H1 (cell line): ENCODE measurements around the gene RNF208. TPM values are rescaled to one million over a fixed set of nuclear protein-coding genes. Genes with fewer than 3 reads are reported as not detected.
A peak's percentile ranks its signal among the peaks of the same experiment; 100 is the strongest.

Experiments
- CTCF ChIA-PET: fragments of 300-600 bp; sonication (Branson Sonifier 250); formaldehyde crosslinking; loops from one replicate; lab custom pipeline; 2021; ENCODE audit not compliant: partially characterized antibody; lab: Charles Lee
- POLR2A ChIA-PET: fragments of 300-600 bp; sonication (Branson Sonifier 250); formaldehyde crosslinking; loops from one replicate; lab custom pipeline; 2021; ENCODE audit warnings: inconsistent platforms; ENCODE audit not compliant: partially characterized antibody; lab: Charles Lee
- DNase-seq, 2 experiments: peaks; one replicate each; pipeline versions ENCODE4 v3.0.0 to v3.0.0-alpha.2; 2010 to 2022; ENCODE audit warnings: low spot score in 2 of 2, low read depth in 1 of 2, mixed read lengths in 1 of 2
- FAIRE-seq: peaks from 2 replicates; lab custom pipeline; 2011; peaks lifted over from hg19 to GRCh38; lab: Jason Lieb, UNC
- H2AFZ ChIP-seq: 2 replicates; pipeline ENCODE4 v1.8.1; 2012; ENCODE audit warnings: low read length, inconsistent platforms
- H2AK5ac ChIP-seq: 2 replicates; pipeline ENCODE4 v1.6.1; 2013; ENCODE audit warnings: low read depth, low read length
- H2BK120ac ChIP-seq: replicated peaks from 2 replicates; pipeline ENCODE3; 2013; ENCODE audit warnings: low read depth, low read length, inconsistent platforms
- H2BK12ac ChIP-seq: 2 replicates; pipeline ENCODE4 v1.6.1; 2013; ENCODE audit warnings: low read depth, low read length
- H2BK15ac ChIP-seq: 2 replicates; pipeline ENCODE4 v1.6.1; 2013; ENCODE audit warnings: low read length
- H2BK20ac ChIP-seq: 2 replicates; pipeline ENCODE4 v1.6.1; 2013; ENCODE audit warnings: low read length
- H2BK5ac ChIP-seq: 2 replicates; pipeline ENCODE4 v1.6.1; 2013; ENCODE audit warnings: low read depth, low read length
- H3K14ac ChIP-seq: 2 replicates; pipeline ENCODE4 v1.6.1; 2013; ENCODE audit warnings: inconsistent platforms; ENCODE audit not compliant: insufficient read length
- H3K18ac ChIP-seq: 2 replicates; pipeline ENCODE4 v1.6.1; 2013; ENCODE audit warnings: low read length; ENCODE audit errors: extremely low read depth
- H3K23ac ChIP-seq: 2 replicates; pipeline ENCODE4 v1.6.1; 2013; ENCODE audit warnings: inconsistent platforms; ENCODE audit not compliant: insufficient read length
- H3K23me2 ChIP-seq: 2 replicates; pipeline ENCODE4 v1.6.1; 2013; ENCODE audit warnings: low read depth, low read length
- H3K27ac ChIP-seq: 2 replicates; pipeline ENCODE4 v1.6.1; 2011; ENCODE audit warnings: low read depth, low read length, inconsistent platforms
- H3K27me3 ChIP-seq, 4 experiments: replicated peaks in 1 of 4; 1 replicate in 1 of 4; 2 replicates in 3 of 4; pipeline versions ENCODE4 v1.6.1 to v1.8.1; 2011 to 2013; ENCODE audit warnings: low read length in 3 of 4, mild to moderate bottlenecking in 3 of 4, inconsistent platforms in 2 of 4, mixed read lengths in 2 of 4, moderate library complexity in 1 of 4; ENCODE audit not compliant: control insufficient read depth in 3 of 4, insufficient read depth in 3 of 4; ENCODE audit errors: extremely low read depth in 1 of 4
- H3K36me3 ChIP-seq, 4 experiments: 2 replicates each; pipeline versions ENCODE4 v1.6.1 to v1.8.1; 2011 to 2013; ENCODE audit warnings: mild to moderate bottlenecking in 4 of 4, low read length in 3 of 4, moderate library complexity in 2 of 4, control low read depth in 1 of 4, inconsistent platforms in 1 of 4; ENCODE audit not compliant: insufficient read depth in 4 of 4, control insufficient read depth in 2 of 4
- H3K4ac ChIP-seq: replicated peaks from 2 replicates; pipeline ENCODE3; 2013; ENCODE audit warnings: low read length, low read depth, mixed read lengths, inconsistent platforms; ENCODE audit not compliant: insufficient read length
- H3K4me1 ChIP-seq, 4 experiments: replicated peaks in 1 of 4; 1 replicate in 1 of 4; 2 replicates in 3 of 4; pipeline versions ENCODE4 v1.6.1 to v1.8.1; 2011 to 2013; ENCODE audit warnings: low read length in 3 of 4, inconsistent platforms in 2 of 4, mixed read lengths in 1 of 4; ENCODE audit not compliant: insufficient read depth in 4 of 4, control insufficient read depth in 3 of 4
- H3K4me2 ChIP-seq, 2 experiments: 2 replicates each; pipeline versions ENCODE4 v1.6.1 to v1.8.1; 2011 to 2013; ENCODE audit warnings: low read depth in 2 of 2, low read length in 2 of 2, control low read depth in 1 of 2, inconsistent platforms in 1 of 2, mild to moderate bottlenecking in 1 of 2; ENCODE audit not compliant: insufficient read depth in 1 of 2
- H3K4me3 ChIP-seq, 4 experiments: fragments of 200-600, 300-600 bp in 1 of 4; sonication (generic), shearing (Covaris generic), sonication (Bioruptor Twin) in 1 of 4; 2 replicates each; pipeline versions ENCODE4 v1.5.1 to v1.8.1; 2011 to 2016; ENCODE audit warnings: low read length in 4 of 4, low read depth in 3 of 4, control low read depth in 2 of 4, inconsistent platforms in 2 of 4, mild to moderate bottlenecking in 2 of 4, mixed read lengths in 1 of 4, moderate library complexity in 1 of 4; ENCODE audit not compliant: insufficient read depth in 2 of 4; ENCODE audit errors: extremely low read depth in 1 of 4
- H3K56ac ChIP-seq: replicated peaks from 2 replicates; pipeline ENCODE3; 2013; ENCODE audit warnings: low read depth, mild to moderate bottlenecking, mixed read lengths, low read length, inconsistent platforms; ENCODE audit not compliant: insufficient read length
- H3K79me1 ChIP-seq: 2 replicates; pipeline ENCODE4 v1.6.1; 2013; ENCODE audit warnings: low read depth, low read length, control low read depth
- H3K79me2 ChIP-seq, 2 experiments: 2 replicates each; pipeline versions ENCODE4 v1.6.1 to v1.8.1; 2012 to 2013; ENCODE audit warnings: low read length in 2 of 2, mild to moderate bottlenecking in 2 of 2, inconsistent platforms in 1 of 2; ENCODE audit not compliant: insufficient read depth in 2 of 2, control insufficient read depth in 1 of 2
- H3K9ac ChIP-seq, 4 experiments: replicated peaks in 1 of 4; 1 replicate in 1 of 4; 2 replicates in 3 of 4; pipeline versions ENCODE4 v1.6.1 to v1.8.1; 2011 to 2013; ENCODE audit warnings: low read depth in 3 of 4, low read length in 3 of 4, control low read depth in 2 of 4, mild to moderate bottlenecking in 2 of 4, moderate library complexity in 2 of 4, inconsistent platforms in 1 of 4; ENCODE audit errors: extremely low read depth in 1 of 4
- H3K9me3 ChIP-seq, 2 experiments: 2 replicates each; pipeline versions ENCODE4 v1.6.1 to v1.8.1; 2012 to 2013; ENCODE audit warnings: mild to moderate bottlenecking in 2 of 2, moderate library complexity in 2 of 2, control low read depth in 1 of 2, inconsistent platforms in 1 of 2, low read depth in 1 of 2, low read length in 1 of 2, mixed read lengths in 1 of 2; ENCODE audit not compliant: insufficient read depth in 2 of 2
- H4K20me1 ChIP-seq, 2 experiments: replicated peaks in 1 of 2; 2 replicates each; pipeline versions ENCODE3 to v1.8.1; 2011 to 2013; ENCODE audit warnings: inconsistent platforms in 2 of 2, low read length in 2 of 2, mild to moderate bottlenecking in 1 of 2; ENCODE audit not compliant: insufficient read depth in 2 of 2, control insufficient read depth in 1 of 2
- H4K5ac ChIP-seq: 2 replicates; pipeline ENCODE4 v1.6.1; 2013; ENCODE audit warnings: low read length, low read depth, mixed read lengths, inconsistent platforms; ENCODE audit not compliant: insufficient read length
- H4K8ac ChIP-seq: 2 replicates; pipeline ENCODE4 v1.8.0; 2013; ENCODE audit warnings: mild to moderate bottlenecking, moderate library complexity, low read length, inconsistent platforms; ENCODE audit not compliant: insufficient read depth; ENCODE audit errors: extremely low read depth
- H4K91ac ChIP-seq: replicated peaks from 2 replicates; pipeline ENCODE3; 2013; ENCODE audit warnings: low read length, mixed read lengths, inconsistent platforms; ENCODE audit not compliant: insufficient read length
- CREB1 ChIP-seq: IDR thresholded peaks from 2 replicates; pipeline ENCODE4 v1.6.1; 2012; ENCODE audit warnings: inconsistent platforms
- JUND ChIP-seq: IDR thresholded peaks from 2 replicates; pipeline ENCODE4 v1.6.1; 2011; ENCODE audit warnings: mild to moderate bottlenecking, improper control_type of control experiment, low read length
- RAD21 ChIP-seq, 2 experiments: IDR thresholded peaks in 1 of 2; conservative IDR thresholded peaks in 1 of 2; 2 replicates each; pipeline ENCODE4 v1.6.1; 2011; ENCODE audit warnings: low read depth in 2 of 2, low read length in 2 of 2, improper control_type of control experiment in 1 of 2, inconsistent platforms in 1 of 2, mild to moderate bottlenecking in 1 of 2, moderate library complexity in 1 of 2
- WGBS, 2 experiments: shearing (Covaris generic) in 1 of 2; methylation state at CpG; one replicate each; pipeline versions ENCODE4 v1.1.6 to v1.1.7; 2013 to 2015; ENCODE audit warnings: low lambda C conversion rate in 2 of 2, mixed read lengths in 2 of 2, inconsistent platforms in 1 of 2, low coverage in 1 of 2, missing lambda C conversion rate in 1 of 2; ENCODE audit not compliant: insufficient replicate concordance in 2 of 2, insufficient coverage in 1 of 2, insufficient read length in 1 of 2; ENCODE audit errors: extremely low coverage in 1 of 2, missing lambda C conversion rate in 1 of 2; 5-methylcytosine and 5-hydroxymethylcytosine counted together
- polyA plus RNA-seq, 7 experiments: library from polyadenylated mRNA; depleted of rRNA in 3 of 7; stranded (reverse) in 5 of 7; unstranded in 2 of 7; fragments of >200 nt in 5 of 7; fragments of 200-250 nt in 2 of 7; gene quantifications; 1 replicate in 5 of 7; 2 replicates in 1 of 7; 4 replicates in 1 of 7; pipeline versions ENCODE4 v1.2.1 to v1.2.3, GENCODE V29; 2011 to 2013; ENCODE audit warnings: missing spikeins in 2 of 7, mixed read lengths in 2 of 7
- total RNA-seq: library from RNA; stranded (reverse); fragmentation: NEBNext Ultra II Directional; extraction: Animal tissue kit (Norgen Biotek cat#: 25700); gene quantifications from 2 replicates; pipeline ENCODE4 v1.2.1, GENCODE V29; 2021
- TF ChIP-seq, protein P1 (sequence below), 3 experiments: IDR thresholded peaks; 1 replicate in 2 of 3; 2 replicates in 1 of 3; pipeline versions ENCODE4 v1.5.1 to v1.6.1; 2011; ENCODE audit warnings: low read length in 3 of 3, mild to moderate bottlenecking in 3 of 3, inconsistent platforms in 2 of 3, low read depth in 1 of 3, moderate library complexity in 1 of 3; ENCODE audit not compliant: insufficient read depth in 1 of 3; ENCODE audit errors: control extremely low read depth in 1 of 3

Gene RNF208
- total and polyA plus RNA-seq, 2 of the 8 experiments (the other 6 are each of a cell fraction or from before 2014, with no cell fraction given), result 2.7 to 7.7 TPM

DNA sequence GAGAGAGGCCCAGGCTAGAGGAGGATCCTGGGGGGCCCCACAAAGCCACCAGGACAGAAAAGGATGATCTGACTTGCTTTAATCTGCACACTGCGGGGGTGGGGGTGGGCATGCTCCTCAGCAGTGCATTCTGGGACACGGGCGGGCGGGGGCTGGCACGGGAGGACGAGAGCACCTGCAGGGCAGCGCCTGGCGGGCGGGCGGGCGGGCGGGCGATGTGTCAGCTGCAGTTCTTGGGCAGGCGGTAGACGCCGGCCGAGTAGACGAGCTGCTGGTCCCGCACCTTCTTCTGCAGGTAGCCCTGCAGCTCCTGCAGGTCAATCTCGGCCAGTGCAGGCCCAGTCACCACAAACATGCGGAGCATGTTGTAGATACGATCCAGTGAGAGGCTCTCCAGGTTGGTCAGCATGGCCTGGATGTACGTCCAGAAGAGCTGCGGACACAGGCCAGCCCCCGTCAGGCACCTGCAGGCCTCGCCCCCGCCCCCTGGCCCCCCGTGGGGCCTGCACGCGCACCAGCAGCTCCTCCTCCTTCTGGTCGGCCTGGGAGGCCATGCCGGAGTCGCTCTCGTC lies 47.2 kb downstream of the RNF208 start:
- H3K79me2 ChIP-seq, result no peaks in the 10 kb centered on the region

More for the DNA sequence above, 47.2 kb downstream of the RNF208 start:
- Histone ChIP-seq H4K20me1 (peaks cover 2 to 17% of the 10 kb centered on the region in 2 experiments), H2BK20ac (no peak overlapping the region), H4K8ac (no peak overlapping the region), H3K4me2 (peak overlapping the region in 1 of 2 experiments; percentile 30; a peak in 1 of 4 replicates), H3K4ac (no peak overlapping the region), H3K27me3 (peaks cover 7 to 27% (median 22%) of the 10 kb centered on the region in 4 experiments), H3K23ac (no peak overlapping the region), H2BK120ac (no peak overlapping the region)
- TF ChIP-seq, protein P1, sequence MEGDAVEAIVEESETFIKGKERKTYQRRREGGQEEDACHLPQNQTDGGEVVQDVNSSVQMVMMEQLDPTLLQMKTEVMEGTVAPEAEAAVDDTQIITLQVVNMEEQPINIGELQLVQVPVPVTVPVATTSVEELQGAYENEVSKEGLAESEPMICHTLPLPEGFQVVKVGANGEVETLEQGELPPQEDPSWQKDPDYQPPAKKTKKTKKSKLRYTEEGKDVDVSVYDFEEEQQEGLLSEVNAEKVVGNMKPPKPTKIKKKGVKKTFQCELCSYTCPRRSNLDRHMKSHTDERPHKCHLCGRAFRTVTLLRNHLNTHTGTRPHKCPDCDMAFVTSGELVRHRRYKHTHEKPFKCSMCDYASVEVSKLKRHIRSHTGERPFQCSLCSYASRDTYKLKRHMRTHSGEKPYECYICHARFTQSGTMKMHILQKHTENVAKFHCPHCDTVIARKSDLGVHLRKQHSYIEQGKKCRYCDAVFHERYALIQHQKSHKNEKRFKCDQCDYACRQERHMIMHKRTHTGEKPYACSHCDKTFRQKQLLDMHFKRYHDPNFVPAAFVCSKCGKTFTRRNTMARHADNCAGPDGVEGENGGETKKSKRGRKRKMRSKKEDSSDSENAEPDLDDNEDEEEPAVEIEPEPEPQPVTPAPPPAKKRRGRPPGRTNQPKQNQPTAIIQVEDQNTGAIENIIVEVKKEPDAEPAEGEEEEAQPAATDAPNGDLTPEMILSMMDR (IDR thresholded peaks at IDR 0.05; ENCODE audit: control extremely low read depth in 1 of 3, insufficient read depth in 1 of 3, low read depth in 1 of 3, low read length in 3 of 3), result peak in 1 of 3 experiments; percentile 34; a peak in 1 of 4 replicates
- TF ChIP-seq RAD21 (IDR thresholded peaks at IDR 0.05 in 1 of 2, conservative IDR thresholded peaks at IDR 0.05 in 1 of 2; ENCODE audit: low read depth in 2 of 2, low read length in 2 of 2) (peak in 1 of 2 experiments; percentile 8; a peak in 1 of 4 replicates), CREB1 (no peak), JUND (no peak)
- TF ChIP-seq, all 59 proteins: peak for 2
- Histone ChIP-seq H2BK15ac (no peak overlapping the region), H2AFZ (no peak overlapping the region), H3K56ac (no peak overlapping the region), H3K14ac (no peak overlapping the region), H3K36me3 (peaks cover 0 to 1% (median 0%) of the 10 kb centered on the region in 4 experiments; a peak in 1 of 8 replicates), H3K4me3 (peak overlapping the region in 1 of 4 experiments; percentile 27; a peak in 1 of 8 replicates), H3K27ac (no peak overlapping the region), H4K5ac (no peak overlapping the region), H2BK5ac (no peak overlapping the region), H4K91ac (no peak overlapping the region), H3K23me2 (no peaks in the 10 kb centered on the region; the same call in 1 of the 2 replicates), H3K18ac (no peak overlapping the region), H2AK5ac (no peak overlapping the region), H3K9me3 (no peaks in the 10 kb centered on the region), H2BK12ac (no peak overlapping the region), H3K4me1 (peaks cover 0 to 15% (median 10%) of the 10 kb centered on the region in 4 experiments; a peak in 6 of 7 replicates), H3K9ac (no peak overlapping the region), H3K79me1 (no peaks in the 10 kb centered on the region)
- DNase-seq, result peak in 1 of 2 experiments; percentile 67
- ChIA-PET POLR2A (interaction anchor here (0.7 to 3.7 kb wide), 20 partner anchors 8 to 105 kb away, joined by 3 to 15 read pairs (median 4); partner anchors contain the start of genes MAN1B1, NDOR1, SSNA1 and TMEM203), CTCF (interaction anchor here (0.6 to 3.9 kb wide), 30 partner anchors 8 to 179 kb away, joined by 3 to 47 read pairs (median 4); partner anchors contain the start of genes ABCA2, ANAPC2, CLIC3 and GRIN1)
- WGBS, 2 experiments, result 65% methylated on average over 15 of the region's 34 CpGs; no CpG with 5 or more reads in 1 of the 2 experiments
- FAIRE-seq, result no peak
